Ovary (tissue), 3 donors: ENCODE data around the gene SUDS3.

ENCODE experiments used
- CTCF ChIP-seq, 3 donors: fragments of 450-650 bp in 2 of 3; fragments of 200-600 bp in 1 of 3; IDR thresholded peaks; one replicate each; pipeline versions ENCODE4 v1.5.1 to v1.8.0; 2016 to 2022; ENCODE audit warnings: antibody characterized with exemption in 3 of 3, mild to moderate bottlenecking in 1 of 3
- POLR2A ChIP-seq: fragments of 450-650 bp; IDR thresholded peaks from one replicate; pipeline ENCODE4 v1.6.1; 2017; ENCODE audit warnings: antibody characterized with exemption, mild to moderate bottlenecking, moderate library complexity
- donor health status: DM: no; HTN: no; CAD: no.

- no peak for TF ChIP-seq CTCF (IDR thresholded peaks at IDR 0.05)
- no peak for TF ChIP-seq POLR2A
Measured at GRCh38 chr12:118456741-118457140, 80.4 kb downstream of the SUDS3 start.
